ENCODE data around the gene ABAT.

- TF ChIP-seq REST (IDR thresholded peaks at IDR 0.05; ENCODE audit: insufficient read depth in 1 of 2, low read depth in 2 of 2, low read length in 2 of 2) (no peak), TAF1 (IDR thresholded peaks at IDR 0.05; ENCODE audit: borderline replicate concordance, insufficient read depth, low read length) (no peak)
Observed at GRCh38 chr16:8697965-8698364, 23.5 kb downstream of the ABAT start.

Data from PFSK-1 (cell line).